Smooth muscle cell (in vitro differentiated cells): ENCODE measurements around the gene MBOAT1. TPM values are rescaled to one million over a fixed set of nuclear protein-coding genes. Genes with fewer than 3 reads are reported as not detected.

ENCODE experiments used
- DNase-seq: peaks from one replicate; lab custom pipeline; 2025; ENCODE audit not compliant: unreplicated experiment; lab: John Stamatoyannopoulos, UW
- H2AFZ ChIP-seq: fragments of 200-600 bp; sonication (generic); 2 replicates; pipeline ENCODE4 v1.6.0; 2016; ENCODE audit warnings: antibody characterized with exemption, low read depth, mild to moderate bottlenecking
- H3F3A ChIP-seq: fragments of 200-600 bp; sonication (generic); 2 replicates; pipeline ENCODE4 v1.6.0; 2017; ENCODE audit warnings: antibody characterized with exemption, low read depth
- H3K27ac ChIP-seq: fragments of 200-600 bp; sonication (generic); 2 replicates; pipeline ENCODE4 v1.5.1; 2016; ENCODE audit warnings: low read depth, mild to moderate bottlenecking
- H3K27me3 ChIP-seq: fragments of 200-600 bp; sonication (generic); 2 replicates; pipeline ENCODE4 v1.6.1; 2016; ENCODE audit warnings: low read depth, mild to moderate bottlenecking
- H3K36me3 ChIP-seq: fragments of 200-600 bp; sonication (generic); 2 replicates; pipeline ENCODE4 v1.5.1; 2016; ENCODE audit warnings: low read depth
- H3K4me1 ChIP-seq: fragments of 200-600 bp; sonication (generic); 2 replicates; pipeline ENCODE4 v1.5.1; 2016; ENCODE audit warnings: low read depth
- H3K4me2 ChIP-seq: fragments of 200-600 bp; sonication (generic); 2 replicates; pipeline ENCODE4 v1.6.0; 2016; ENCODE audit warnings: mild to moderate bottlenecking
- H3K4me3 ChIP-seq: fragments of 200-600 bp; sonication (generic); 2 replicates; pipeline ENCODE4 v1.5.1; 2016; ENCODE audit warnings: mild to moderate bottlenecking
- H3K79me2 ChIP-seq: fragments of 200-600 bp; sonication (generic); 2 replicates; pipeline ENCODE4 v1.6.0; 2016; ENCODE audit warnings: low read depth, mild to moderate bottlenecking
- H3K9ac ChIP-seq: fragments of 200-600 bp; sonication (generic); 2 replicates; pipeline ENCODE4 v1.6.0; 2016; ENCODE audit warnings: low read depth
- H3K9me3 ChIP-seq: fragments of 200-600 bp; sonication (generic); replicated peaks from 2 replicates; pipeline ENCODE4 v1.5.1; 2016; ENCODE audit warnings: low read depth
- H4K20me1 ChIP-seq: fragments of 200-600 bp; sonication (generic); 2 replicates; pipeline ENCODE4 v1.6.0; 2016; ENCODE audit warnings: low read depth
- WGBS: methylation state at CpG from one replicate; pipeline ENCODE4 v1.1.7; 2016; ENCODE audit warnings: low lambda C conversion rate; 5-methylcytosine and 5-hydroxymethylcytosine counted together
- polyA plus RNA-seq: library from polyadenylated mRNA; unstranded; fragments of >200 nt; fragmentation: Nextera tagmentation; extraction: Ambion mirVana; gene quantifications from 2 replicates; pipeline ENCODE4 v1.2.1, GENCODE V29; 2016
- total RNA-seq: library from RNA; depleted of rRNA; stranded (reverse); fragments of >200 nt; gene quantifications from 2 replicates; pipeline ENCODE4 v1.2.3, GENCODE V29; 2014
- TF ChIP-seq, protein P1 (sequence below): fragments of 200-600 bp; sonication (generic); IDR thresholded peaks from 2 replicates; pipeline ENCODE4 v1.5.1; 2017; ENCODE audit warnings: borderline replicate concordance, mild to moderate bottlenecking, antibody characterized with exemption; ENCODE audit not compliant: insufficient read depth, poor library complexity, severe bottlenecking

Gene MBOAT1
- total and polyA plus RNA-seq, 2 experiments from 2014 or later, result 0.73 to 2.5 TPM

DNA sequence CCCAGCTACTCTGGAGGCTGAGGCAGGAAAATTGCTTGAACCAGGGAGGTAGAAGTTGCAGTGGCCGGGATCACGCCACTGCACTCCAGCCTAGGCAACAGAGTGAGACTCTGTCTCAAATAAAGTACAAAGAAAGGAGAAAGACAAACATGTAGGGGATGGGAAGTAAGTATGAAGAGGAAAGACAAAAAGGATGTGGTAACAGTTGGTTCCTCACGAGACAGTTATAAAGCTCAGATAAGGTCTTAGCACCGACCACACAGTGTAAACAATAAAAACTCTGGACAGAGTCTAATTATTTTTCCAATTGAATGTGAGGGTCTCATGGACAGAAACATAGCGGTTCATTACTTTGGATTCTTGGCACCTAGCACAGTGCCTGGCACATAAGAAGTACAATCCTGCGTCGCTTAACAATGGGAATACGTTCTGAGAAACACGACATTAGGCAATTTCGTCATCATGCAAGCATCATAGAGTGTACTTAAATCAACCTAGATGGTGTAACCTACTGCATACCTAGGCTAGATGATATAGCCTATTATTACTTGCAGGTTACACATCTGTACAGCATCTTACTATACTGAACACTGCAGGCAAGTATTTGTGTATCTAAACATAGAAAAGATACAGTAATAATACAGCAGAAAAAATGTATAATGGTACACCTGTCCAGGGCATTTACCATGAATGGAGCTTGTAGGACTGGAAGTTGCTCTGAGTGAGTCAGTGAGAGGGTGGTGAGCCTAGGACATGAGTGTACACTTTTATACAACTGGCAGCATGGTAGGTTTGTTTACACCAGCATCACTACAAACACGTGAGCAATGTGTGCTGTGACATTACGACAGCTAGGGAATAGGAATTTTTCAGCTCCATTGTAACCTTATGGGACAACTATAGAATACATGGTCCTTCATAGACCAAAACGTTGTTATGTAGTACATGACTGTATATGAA, 38.2 kb downstream of the MBOAT1 start:
- 85% methylated on average over 13 of the region's 13 CpGs for WGBS
- Histone ChIP-seq H3K36me3 (no peaks in the 10 kb centered on the region), H3F3A (no peaks in the 10 kb centered on the region), H3K79me2 (no peaks in the 10 kb centered on the region), H4K20me1 (no peaks in the 10 kb centered on the region), H3K4me1 (no peaks in the 10 kb centered on the region), H3K9me3 (no peaks in the 10 kb centered on the region), H3K4me2 (no peak overlapping the region), H3K4me3 (no peak overlapping the region), H2AFZ (no peak overlapping the region), H3K27ac (no peak overlapping the region), H3K9ac (no peak overlapping the region), H3K27me3 (no peaks in the 10 kb centered on the region)
- DNase-seq, result no peak
- TF ChIP-seq, protein P1, sequence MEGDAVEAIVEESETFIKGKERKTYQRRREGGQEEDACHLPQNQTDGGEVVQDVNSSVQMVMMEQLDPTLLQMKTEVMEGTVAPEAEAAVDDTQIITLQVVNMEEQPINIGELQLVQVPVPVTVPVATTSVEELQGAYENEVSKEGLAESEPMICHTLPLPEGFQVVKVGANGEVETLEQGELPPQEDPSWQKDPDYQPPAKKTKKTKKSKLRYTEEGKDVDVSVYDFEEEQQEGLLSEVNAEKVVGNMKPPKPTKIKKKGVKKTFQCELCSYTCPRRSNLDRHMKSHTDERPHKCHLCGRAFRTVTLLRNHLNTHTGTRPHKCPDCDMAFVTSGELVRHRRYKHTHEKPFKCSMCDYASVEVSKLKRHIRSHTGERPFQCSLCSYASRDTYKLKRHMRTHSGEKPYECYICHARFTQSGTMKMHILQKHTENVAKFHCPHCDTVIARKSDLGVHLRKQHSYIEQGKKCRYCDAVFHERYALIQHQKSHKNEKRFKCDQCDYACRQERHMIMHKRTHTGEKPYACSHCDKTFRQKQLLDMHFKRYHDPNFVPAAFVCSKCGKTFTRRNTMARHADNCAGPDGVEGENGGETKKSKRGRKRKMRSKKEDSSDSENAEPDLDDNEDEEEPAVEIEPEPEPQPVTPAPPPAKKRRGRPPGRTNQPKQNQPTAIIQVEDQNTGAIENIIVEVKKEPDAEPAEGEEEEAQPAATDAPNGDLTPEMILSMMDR, result no peak

DNA sequence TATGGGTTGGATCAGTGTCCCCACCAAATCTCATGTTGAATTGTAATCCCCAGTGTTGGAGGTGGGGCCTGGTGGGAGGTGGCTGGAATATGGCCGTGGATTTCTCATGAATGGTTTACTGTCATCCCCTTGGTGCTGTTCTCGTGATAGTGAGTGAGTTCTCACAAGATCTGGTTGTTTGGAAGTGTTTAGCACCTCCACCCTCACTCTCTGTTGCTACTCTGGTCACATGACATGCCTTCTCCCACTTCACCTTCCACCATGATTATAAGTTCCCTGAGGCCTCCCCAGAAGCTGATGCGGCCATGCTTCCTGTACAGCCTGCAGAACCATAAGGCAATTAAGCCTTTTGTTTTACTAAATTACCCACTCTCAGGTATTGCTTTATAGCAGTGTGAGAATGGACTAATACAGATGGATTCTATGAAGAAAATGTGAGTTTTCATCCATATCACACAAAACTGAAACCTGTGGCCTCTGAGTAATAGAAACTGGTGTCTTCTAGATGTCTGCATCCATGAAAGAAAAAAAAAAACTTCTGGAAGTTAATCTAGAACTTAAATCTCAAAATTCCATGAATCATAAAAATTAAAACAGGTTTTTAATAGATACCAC, 39.3 kb downstream of the MBOAT1 start:
- no peaks in the 10 kb centered on the region for H3K9me3 ChIP-seq
- H3F3A ChIP-seq, result no peaks in the 10 kb centered on the region
- H4K20me1 ChIP-seq, result no peaks in the 10 kb centered on the region
- H3K27ac ChIP-seq, result no peak overlapping the region
- H3K36me3 ChIP-seq, result no peaks in the 10 kb centered on the region
- no peaks in the 10 kb centered on the region for H3K4me1 ChIP-seq
- WGBS, result 86% methylated on average over 3 of the region's 3 CpGs
- no peak for DNase-seq
- H3K4me2 ChIP-seq, result no peak overlapping the region
- TF ChIP-seq, protein P1, result no peak
- H2AFZ ChIP-seq, result no peak overlapping the region
- H3K27me3 ChIP-seq, result no peaks in the 10 kb centered on the region
- H3K4me3 ChIP-seq, result no peak overlapping the region
- H3K79me2 ChIP-seq, result no peaks in the 10 kb centered on the region
- H3K9ac ChIP-seq, result no peak overlapping the region

DNA sequence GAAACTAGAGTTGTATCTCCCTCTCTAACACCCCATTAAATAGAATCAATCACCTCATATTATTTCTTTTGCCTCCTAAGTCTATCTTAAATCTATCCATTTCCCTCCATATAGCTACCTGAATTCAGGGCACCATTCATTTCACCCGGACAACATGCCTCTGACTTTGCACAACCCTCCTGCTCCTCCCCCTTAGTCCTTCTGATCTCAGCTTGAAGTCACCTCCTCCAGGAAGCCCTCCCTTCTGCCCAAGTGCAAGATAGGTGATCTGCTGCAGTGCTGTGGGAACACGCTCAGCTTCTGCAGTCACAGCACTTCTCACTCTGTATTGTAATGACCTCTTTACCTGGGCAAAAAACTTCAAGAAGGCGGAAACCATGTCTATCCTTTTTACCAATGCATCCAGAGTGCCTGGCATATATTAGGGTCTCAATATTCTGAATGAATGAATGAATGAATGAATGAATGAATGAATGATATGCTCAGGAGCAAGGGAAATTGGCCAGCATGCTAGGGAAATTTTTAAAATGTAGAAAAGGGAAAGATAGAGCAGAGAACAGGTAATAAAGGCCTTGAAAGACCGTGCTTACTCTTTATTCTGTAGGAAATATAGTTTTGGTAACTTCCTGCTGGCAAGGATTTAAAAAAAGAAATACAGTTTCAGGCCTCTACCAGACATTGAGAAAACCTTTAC, 41.7 kb downstream of the MBOAT1 start:
- 91% methylated on average over 4 of the region's 4 CpGs for WGBS
- Histone ChIP-seq H3K27ac (no peak overlapping the region), H2AFZ (no peak overlapping the region), H3F3A (no peaks in the 10 kb centered on the region), H3K4me2 (no peak overlapping the region), H4K20me1 (no peaks in the 10 kb centered on the region), H3K9ac (no peak overlapping the region), H3K4me1 (no peaks in the 10 kb centered on the region), H3K27me3 (no peaks in the 10 kb centered on the region), H3K79me2 (no peaks in the 10 kb centered on the region), H3K9me3 (no peaks in the 10 kb centered on the region), H3K36me3 (no peaks in the 10 kb centered on the region), H3K4me3 (no peak overlapping the region)
- TF ChIP-seq, protein P1, result no peak
- no peak for DNase-seq
